OCI-LY1 (cell line): ENCODE data around the gene PTPRE.

ENCODE experiments used
- H2AFZ ChIP-seq: fragments of 200-600 bp; sonication (generic), shearing (Covaris generic); 2 replicates; pipeline ENCODE4 v1.6.0; 2014; ENCODE audit warnings: antibody characterized with exemption, mild to moderate bottlenecking, low read length
- H3F3A ChIP-seq: fragments of 200-600 bp; sonication (generic), shearing (Covaris generic); 2 replicates; pipeline ENCODE4 v1.6.0; 2014; ENCODE audit warnings: mild to moderate bottlenecking, antibody characterized with exemption, low read length, moderate library complexity; ENCODE audit not compliant: insufficient read depth
- H3K27ac ChIP-seq: fragments of 200-600 bp; sonication (generic); 2 replicates; pipeline ENCODE4 v1.5.1; 2014; ENCODE audit warnings: low read length, mixed run types, mild to moderate bottlenecking, low read depth; ENCODE audit not compliant: poor library complexity, severe bottlenecking
- H3K27me3 ChIP-seq: fragments of 200-600 bp; sonication (generic); 2 replicates; pipeline ENCODE4 v1.6.0; 2014; ENCODE audit warnings: antibody characterized with exemption, mild to moderate bottlenecking, low read length, moderate library complexity; ENCODE audit not compliant: insufficient read depth
- H3K36me3 ChIP-seq: fragments of 200-600 bp; sonication (generic); 2 replicates; pipeline ENCODE4 v1.6.1; 2014; ENCODE audit warnings: mild to moderate bottlenecking, antibody characterized with exemption, low read length, moderate library complexity, mixed read lengths; ENCODE audit not compliant: insufficient read depth
- H3K4me1 ChIP-seq: fragments of 200-600 bp; sonication (generic); 2 replicates; pipeline ENCODE4 v1.5.1; 2014; ENCODE audit warnings: mild to moderate bottlenecking, low read length, moderate library complexity; ENCODE audit not compliant: insufficient read depth, severe bottlenecking
- H3K4me2 ChIP-seq: fragments of 200-600 bp; sonication (generic), shearing (Covaris generic); 2 replicates; pipeline ENCODE4 v1.6.1; 2014; ENCODE audit warnings: low read length
- H3K4me3 ChIP-seq: fragments of 200-600 bp; sonication (generic); 2 replicates; pipeline ENCODE4 v1.5.1; 2014; ENCODE audit warnings: low read length, low read depth, mild to moderate bottlenecking, mixed read lengths; ENCODE audit not compliant: poor library complexity, severe bottlenecking
- H3K79me2 ChIP-seq: fragments of 200-600 bp; shearing (Covaris generic); 2 replicates; pipeline ENCODE4 v1.6.1; 2016; ENCODE audit warnings: mixed run types, low read length, mixed read lengths; ENCODE audit not compliant: insufficient read depth
- H3K9ac ChIP-seq: fragments of 200-600 bp; sonication (generic), shearing (Covaris generic); 2 replicates; pipeline ENCODE4 v1.6.1; 2014; ENCODE audit warnings: mild to moderate bottlenecking, low read length, mixed read lengths
- H3K9me2 ChIP-seq: fragments of 200-600 bp; sonication (generic), shearing (Covaris generic); 2 replicates; pipeline ENCODE4 v1.6.1; 2014; ENCODE audit warnings: low read depth, mild to moderate bottlenecking, low read length, mixed read lengths
- H3K9me3 ChIP-seq: fragments of 200-600 bp; shearing (Covaris generic); 2 replicates; pipeline ENCODE4 v1.6.1; 2014; ENCODE audit warnings: low read length, mixed read lengths
- H4K20me1 ChIP-seq: fragments of 200-600 bp; sonication (generic), shearing (Covaris generic); 2 replicates; pipeline ENCODE4 v1.6.0; 2016; ENCODE audit warnings: mild to moderate bottlenecking, low read length; ENCODE audit not compliant: insufficient read depth
- EZH2 ChIP-seq: fragments of 200-600 bp; sonication (generic), shearing (Covaris generic); IDR thresholded peaks from 2 replicates; pipeline ENCODE4 v1.8.0; 2017; ENCODE audit warnings: borderline replicate concordance, mixed run types, mild to moderate bottlenecking, antibody characterized with exemption, low read length, moderate library complexity, mixed read lengths
- TF ChIP-seq, protein P1 (sequence below): fragments of 200-600 bp; sonication (generic), shearing (Covaris generic); IDR thresholded peaks from 2 replicates; pipeline ENCODE4 v1.5.1; 2017; ENCODE audit warnings: mild to moderate bottlenecking, antibody characterized with exemption, low read length, moderate library complexity, mixed read lengths

The PTPRE gene

GRCh38 chr10:127948791-127949190 is 41.9 kb downstream of the PTPRE start:
- H3K27ac ChIP-seq = no peak overlapping the region
- H3K9me3 ChIP-seq = no peaks in the 10 kb centered on the region
- H3K9me2 ChIP-seq = no peaks in the 10 kb centered on the region
- H3K4me3 ChIP-seq = no peak overlapping the region
- H3K4me1 ChIP-seq = no peaks in the 10 kb centered on the region
- H3K4me2 ChIP-seq = no peak overlapping the region
- H4K20me1 ChIP-seq = no peaks in the 10 kb centered on the region
- no peak for TF ChIP-seq EZH2
- TF ChIP-seq, protein P1, sequence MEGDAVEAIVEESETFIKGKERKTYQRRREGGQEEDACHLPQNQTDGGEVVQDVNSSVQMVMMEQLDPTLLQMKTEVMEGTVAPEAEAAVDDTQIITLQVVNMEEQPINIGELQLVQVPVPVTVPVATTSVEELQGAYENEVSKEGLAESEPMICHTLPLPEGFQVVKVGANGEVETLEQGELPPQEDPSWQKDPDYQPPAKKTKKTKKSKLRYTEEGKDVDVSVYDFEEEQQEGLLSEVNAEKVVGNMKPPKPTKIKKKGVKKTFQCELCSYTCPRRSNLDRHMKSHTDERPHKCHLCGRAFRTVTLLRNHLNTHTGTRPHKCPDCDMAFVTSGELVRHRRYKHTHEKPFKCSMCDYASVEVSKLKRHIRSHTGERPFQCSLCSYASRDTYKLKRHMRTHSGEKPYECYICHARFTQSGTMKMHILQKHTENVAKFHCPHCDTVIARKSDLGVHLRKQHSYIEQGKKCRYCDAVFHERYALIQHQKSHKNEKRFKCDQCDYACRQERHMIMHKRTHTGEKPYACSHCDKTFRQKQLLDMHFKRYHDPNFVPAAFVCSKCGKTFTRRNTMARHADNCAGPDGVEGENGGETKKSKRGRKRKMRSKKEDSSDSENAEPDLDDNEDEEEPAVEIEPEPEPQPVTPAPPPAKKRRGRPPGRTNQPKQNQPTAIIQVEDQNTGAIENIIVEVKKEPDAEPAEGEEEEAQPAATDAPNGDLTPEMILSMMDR = no peak
- no peaks in the 10 kb centered on the region for H3K79me2 ChIP-seq
- H3F3A ChIP-seq = no peaks in the 10 kb centered on the region
- H3K36me3 ChIP-seq = no peaks in the 10 kb centered on the region
- H3K27me3 ChIP-seq = no peaks in the 10 kb centered on the region
- no peak overlapping the region for H3K9ac ChIP-seq
- no peak overlapping the region for H2AFZ ChIP-seq

- no peaks in the 10 kb centered on the region for H3K9me2 ChIP-seq
- H3K27ac ChIP-seq = no peak overlapping the region
- no peak overlapping the region for H2AFZ ChIP-seq
- H3F3A ChIP-seq = no peaks in the 10 kb centered on the region
- no peaks in the 10 kb centered on the region for H4K20me1 ChIP-seq
- no peak overlapping the region for H3K9ac ChIP-seq
- no peaks in the 10 kb centered on the region for H3K9me3 ChIP-seq
- TF ChIP-seq, protein P1 = no peak
- TF ChIP-seq EZH2 = no peak
- no peaks in the 10 kb centered on the region for H3K27me3 ChIP-seq
- H3K36me3 ChIP-seq = no peaks in the 10 kb centered on the region
- no peaks in the 10 kb centered on the region for H3K4me1 ChIP-seq
- H3K4me3 ChIP-seq = no peak overlapping the region
- H3K79me2 ChIP-seq = no peaks in the 10 kb centered on the region
- H3K4me2 ChIP-seq = no peak overlapping the region
Observed at GRCh38 chr10:127949831-127950230, 42.9 kb downstream of the PTPRE start.

- no peaks in the 10 kb centered on the region for H3K9me2 ChIP-seq
- no peaks in the 10 kb centered on the region for H3F3A ChIP-seq
- TF ChIP-seq, protein P1 = no peak
- no peak for TF ChIP-seq EZH2
- no peak overlapping the region for H3K27ac ChIP-seq
- H3K27me3 ChIP-seq = no peaks in the 10 kb centered on the region
- no peak overlapping the region for H3K9ac ChIP-seq
- no peak overlapping the region for H3K4me3 ChIP-seq
- no peaks in the 10 kb centered on the region for H3K79me2 ChIP-seq
- no peaks in the 10 kb centered on the region for H3K4me1 ChIP-seq
- no peaks in the 10 kb centered on the region for H3K36me3 ChIP-seq
- H2AFZ ChIP-seq = no peak overlapping the region
- no peak overlapping the region for H3K4me2 ChIP-seq
- H3K9me3 ChIP-seq = no peaks in the 10 kb centered on the region
- H4K20me1 ChIP-seq = no peaks in the 10 kb centered on the region
Observed at GRCh38 chr10:127951861-127952574, 45.1 kb downstream of the PTPRE start.
